ENCODE results near the gene LAMTOR3. TPM values are rescaled to one million over a fixed set of nuclear protein-coding genes. Genes with fewer than 3 reads are reported as not detected.

Gene LAMTOR3
- total RNA-seq, 1 experiment from 2014 or later = 30.6 TPM

GRCh38 chr4:99846891-99847290 is 47.3 kb downstream of the LAMTOR3 start:
- no peak overlapping the region for H2AK5ac ChIP-seq (ENCODE audit: insufficient read length, low read length)
- Mint-ChIP-seq H3K36me3 (ENCODE audit: insufficient read depth in 1 of 3, low read depth in 3 of 3) (no peaks in the 10 kb centered on the region), H3K4me1 (no peaks in the 10 kb centered on the region), H3K27me3 (ENCODE audit: low read depth) (no peaks in the 10 kb centered on the region), H3K27ac (no peak overlapping the region), H3K4me3 (no peak overlapping the region), H3K9me3 (no peaks in the 10 kb centered on the region; a peak in 1 of 5 replicates)
- no peak overlapping the region for H3T11ph ChIP-seq (ENCODE audit: low read length)
- H3K79me2 ChIP-seq (ENCODE audit: insufficient read depth, low read length) = no peaks in the 10 kb centered on the region
- H3K9me3 ChIP-seq (ENCODE audit: control insufficient read depth, low read depth, low read length) = no peaks in the 10 kb centered on the region
- no peak overlapping the region for H3K18ac ChIP-seq (ENCODE audit: insufficient read length, low read depth, low read length)
- no peak overlapping the region for H2BK5ac ChIP-seq (ENCODE audit: insufficient read length, low read length)
- no peak overlapping the region for H2BK12ac ChIP-seq (ENCODE audit: insufficient read length, low read depth, low read length)
- no peak overlapping the region for H3K14ac ChIP-seq (ENCODE audit: insufficient read depth, low read length)
- no peak overlapping the region for H4K8ac ChIP-seq (replicated peaks; ENCODE audit: insufficient read length, low read depth, low read length)
- H3K27me3 ChIP-seq (ENCODE audit: insufficient read depth, low read length) = no peaks in the 10 kb centered on the region
- H3K79me1 ChIP-seq (ENCODE audit: insufficient read depth, low read depth, low read length, poor library complexity, severe bottlenecking) = no peaks in the 10 kb centered on the region
- H4K20me1 ChIP-seq (ENCODE audit: control insufficient read depth, insufficient read depth, insufficient read length) = no peaks in the 10 kb centered on the region
- H3K4me1 ChIP-seq (ENCODE audit: insufficient read depth, low read length) = no peaks in the 10 kb centered on the region
- H3K56ac ChIP-seq (ENCODE audit: insufficient read length, low read depth, low read length) = no peak overlapping the region
- TF ChIP-seq CTCF (conservative IDR thresholded peaks at IDR 0.05) = no peak
- no peak overlapping the region for H3K27ac ChIP-seq (ENCODE audit: insufficient read length, low read depth, low read length)
- H3K23me2 ChIP-seq (ENCODE audit: insufficient read length, low read depth, low read length, poor library complexity, severe bottlenecking) = no peaks in the 10 kb centered on the region
- H4K91ac ChIP-seq (ENCODE audit: insufficient read length, low read depth, low read length) = no peak overlapping the region
- no peak overlapping the region for H3K4ac ChIP-seq (ENCODE audit: low read depth, low read length)
- H4K5ac ChIP-seq (ENCODE audit: insufficient read length, low read depth, low read length) = no peak overlapping the region
- H2BK20ac ChIP-seq (ENCODE audit: low read depth, low read length, poor library complexity, severe bottlenecking) = no peak overlapping the region
- no CpG with 5 or more reads among the region's 1 CpG for WGBS (ENCODE audit: extremely low coverage, insufficient read length, low lambda C conversion rate)
- no peak overlapping the region for H2AFZ ChIP-seq (ENCODE audit: low read length)
- no peak overlapping the region for H3K9ac ChIP-seq (ENCODE audit: extremely low read depth, insufficient read length, low read length)
- H3K4me2 ChIP-seq (ENCODE audit: insufficient read depth, insufficient read length, low read length) = no peak overlapping the region
- H3K23ac ChIP-seq (ENCODE audit: insufficient read length, low read depth, low read length) = no peak overlapping the region
- no peak for DNase-seq
- H2BK120ac ChIP-seq (ENCODE audit: low read depth, low read length, poor library complexity, severe bottlenecking) = no peak overlapping the region
- no peak overlapping the region for H2BK15ac ChIP-seq (ENCODE audit: low read depth, low read length)

Measured in H9 (cell line).